Endodermal cell (in vitro differentiated cells): ENCODE measurements around the gene TMTC1. TPM values are rescaled to one million over a fixed set of nuclear protein-coding genes. Genes with fewer than 3 reads are reported as not detected.

Experiments used
- DNase-seq: peaks from one replicate; pipeline ENCODE4 v3.0.0-alpha.2; 2017
- H3K27ac ChIP-seq: 2 replicates; pipeline ENCODE4 v1.5.1; 2013; ENCODE audit warnings: mild to moderate bottlenecking, low read depth, low read length, moderate library complexity
- H3K27me3 ChIP-seq: 2 replicates; pipeline ENCODE4 v1.6.1; 2013; ENCODE audit warnings: mild to moderate bottlenecking, low read length, moderate library complexity; ENCODE audit not compliant: insufficient read depth, control insufficient read depth, poor library complexity, severe bottlenecking
- H3K36me3 ChIP-seq: 2 replicates; pipeline ENCODE4 v1.7.0; 2013; ENCODE audit warnings: mild to moderate bottlenecking, low read length, moderate library complexity; ENCODE audit not compliant: control insufficient read depth, insufficient read depth
- H3K4me1 ChIP-seq: one replicate; pipeline ENCODE4 v1.7.0; 2013; ENCODE audit warnings: low read length; ENCODE audit not compliant: control insufficient read depth, insufficient read depth
- H3K4me3 ChIP-seq: 2 replicates; pipeline ENCODE4 v1.5.1; 2013; ENCODE audit warnings: mild to moderate bottlenecking, low read length, moderate library complexity
- H3K9ac ChIP-seq: 2 replicates; pipeline ENCODE4 v1.6.1; 2013; ENCODE audit warnings: mild to moderate bottlenecking, low read length, moderate library complexity; ENCODE audit not compliant: poor library complexity, severe bottlenecking; ENCODE audit errors: extremely low read depth
- H3K9me3 ChIP-seq: 2 replicates; pipeline ENCODE4 v1.6.1; 2013; ENCODE audit warnings: mild to moderate bottlenecking, low read length, moderate library complexity; ENCODE audit not compliant: control insufficient read depth
- H3K27ac Mint-ChIP-seq: 2 replicates; pipeline ENCODE4 v1.8.0; 2020; ENCODE audit warnings: mixed read lengths
- H3K27me3 Mint-ChIP-seq: 2 replicates; pipeline ENCODE4 v1.8.0; 2021; ENCODE audit warnings: mild to moderate bottlenecking, mixed read lengths; ENCODE audit not compliant: insufficient read depth
- H3K36me3 Mint-ChIP-seq: 2 replicates; pipeline ENCODE4 v1.8.0; 2020; ENCODE audit warnings: low read depth, mixed read lengths
- H3K4me1 Mint-ChIP-seq: 2 replicates; pipeline ENCODE4 v1.8.0; 2020; ENCODE audit warnings: mixed read lengths
- H3K4me3 Mint-ChIP-seq: 2 replicates; pipeline ENCODE4 v1.8.0; 2020; ENCODE audit warnings: mild to moderate bottlenecking, moderate library complexity, mixed read lengths
- H3K9me3 Mint-ChIP-seq: 2 replicates; pipeline ENCODE4 v1.8.0; 2020; ENCODE audit warnings: mild to moderate bottlenecking, mixed read lengths
- CTCF ChIP-seq: fragments of 200-600 bp; sonication (generic); conservative IDR thresholded peaks from 2 replicates; pipeline ENCODE4 v1.5.0; 2021; ENCODE audit warnings: antibody characterized with exemption, mild to moderate bottlenecking
- WGBS, 2 experiments: methylation state at CpG; one replicate each; pipeline versions ENCODE4 v1.1.5 to v1.1.7; 2013; ENCODE audit warnings: missing lambda C conversion rate in 2 of 2, mixed read lengths in 1 of 2; ENCODE audit not compliant: insufficient coverage in 1 of 2, insufficient read length in 1 of 2; 5-methylcytosine and 5-hydroxymethylcytosine counted together
- total RNA-seq, 2 donors: library from RNA; stranded (reverse); fragmentation: NEBNext Ultra II Directional in 1 of 2; extraction: Animal tissue kit (Norgen Biotek cat#: 25700) in 1 of 2; gene quantifications; 2 replicates in 1 of 2; 3 replicates in 1 of 2; pipeline ENCODE4 v1.2.1, GENCODE V29; 2021

Gene TMTC1
- total RNA-seq, 2 donors from 2014 or later: 31.6 to 71.0 TPM

- no peak for TF ChIP-seq CTCF
- H3K27ac ChIP-seq: no peak overlapping the region
- Mint-ChIP-seq H3K36me3 (peaks cover 25% of the 10 kb centered on the region), H3K4me3 (peak overlapping the region; percentile 3), H3K27ac (peak overlapping the region; percentile 94), H3K9me3 (no peaks in the 10 kb centered on the region), H3K4me1 (peaks cover 74% of the 10 kb centered on the region), H3K27me3 (no peaks in the 10 kb centered on the region)
- peak overlapping the region; percentile 32 for H3K4me3 ChIP-seq
- peaks cover 35% of the 10 kb centered on the region for H3K4me1 ChIP-seq
- H3K27me3 ChIP-seq: no peaks in the 10 kb centered on the region
- no peaks in the 10 kb centered on the region for H3K9me3 ChIP-seq
- DNase-seq: no peak
- H3K36me3 ChIP-seq: peaks cover 9% of the 10 kb centered on the region
- 81 to 87% methylated on average over 7 to 12 of the region's 12 CpGs for WGBS, 2 experiments
- peak overlapping the region; percentile 58 for H3K9ac ChIP-seq
These were observed 174.1 kb downstream of the TMTC1 start for GRCh38 chr12:29609431-29610215.

DNA sequence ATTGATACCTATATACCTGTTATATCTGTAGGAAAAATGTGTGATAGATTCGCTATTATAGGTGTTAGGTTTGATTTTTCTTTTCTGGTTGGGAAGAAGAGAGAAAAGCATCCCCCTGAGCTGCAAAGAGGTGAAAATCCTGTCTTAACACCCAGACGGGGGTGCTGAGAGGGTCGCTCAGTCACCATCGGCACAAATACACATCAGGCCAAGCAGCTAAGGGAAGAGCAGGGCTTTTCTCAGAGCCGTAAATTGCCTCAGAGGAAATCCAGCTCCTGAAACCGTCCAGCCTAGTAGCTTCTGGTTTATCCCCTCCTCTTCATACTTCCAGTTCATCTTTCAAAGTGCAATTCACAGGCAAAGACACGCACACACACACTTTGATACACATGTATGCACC lies 175.2 kb downstream of the TMTC1 start:
- H3K9me3 Mint-ChIP-seq: no peaks in the 10 kb centered on the region
- H3K4me1 ChIP-seq: peaks cover 35% of the 10 kb centered on the region
- peak; percentile 81 for DNase-seq
- no peaks in the 10 kb centered on the region for H3K27me3 Mint-ChIP-seq
- H3K9ac ChIP-seq: peak overlapping the region; percentile 58
- peaks cover 81% of the 10 kb centered on the region for H3K4me1 Mint-ChIP-seq
- 34 to 60% methylated on average over 1 to 7 of the region's 7 CpGs for WGBS, 2 experiments
- H3K27ac Mint-ChIP-seq: peak overlapping the region; percentile 94
- no peak overlapping the region for H3K27ac ChIP-seq
- H3K36me3 ChIP-seq: peaks cover 7% of the 10 kb centered on the region
- H3K9me3 ChIP-seq: no peaks in the 10 kb centered on the region
- H3K36me3 Mint-ChIP-seq: peaks cover 18% of the 10 kb centered on the region
- no peak overlapping the region for H3K4me3 Mint-ChIP-seq
- H3K27me3 ChIP-seq: no peaks in the 10 kb centered on the region
- H3K4me3 ChIP-seq: peak overlapping the region; percentile 32
- peak; percentile 6 for TF ChIP-seq CTCF

DNA sequence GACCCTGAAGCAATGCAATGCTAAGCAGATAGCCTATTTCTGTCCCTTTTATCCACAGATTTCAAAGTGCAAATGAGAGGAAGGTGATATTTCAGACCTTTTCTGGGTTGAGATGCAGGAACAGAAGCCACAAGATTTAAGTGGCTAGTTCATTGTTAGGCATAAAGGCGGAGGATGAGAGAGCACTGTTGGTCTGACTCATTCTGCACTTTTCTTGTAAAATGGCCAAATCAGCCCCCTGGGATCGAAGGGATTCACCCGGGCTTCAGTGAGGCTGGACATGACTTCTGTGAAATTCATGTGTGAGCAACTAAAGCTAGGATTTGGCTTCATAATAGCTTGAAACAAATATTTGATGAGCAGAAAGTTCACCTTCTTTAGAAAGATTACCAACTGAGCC lies 184.4 kb downstream of the TMTC1 start:
- Mint-ChIP-seq H3K4me3 (no peak overlapping the region), H3K36me3 (peaks cover 65% of the 10 kb centered on the region), H3K27me3 (no peaks in the 10 kb centered on the region), H3K27ac (no peak overlapping the region), H3K4me1 (peaks cover 34% of the 10 kb centered on the region), H3K9me3 (no peaks in the 10 kb centered on the region)
- no peak for TF ChIP-seq CTCF
- no peak for DNase-seq
- Histone ChIP-seq H3K27ac (no peak overlapping the region), H3K9me3 (no peaks in the 10 kb centered on the region), H3K9ac (no peak overlapping the region), H3K4me1 (no peaks in the 10 kb centered on the region), H3K27me3 (no peaks in the 10 kb centered on the region), H3K36me3 (peaks cover 11% of the 10 kb centered on the region), H3K4me3 (no peak overlapping the region)
- WGBS, 2 experiments: 86 to 88% methylated on average over 3 of the region's 3 CpGs
